Fibroblast of skin of left quadriceps (primary cell): ENCODE data around the gene PLSCR1.

Experiments used
- DNase-seq, 2 experiments: peaks; one replicate each; pipeline ENCODE4 v3.0.0-alpha.2; 2013; ENCODE audit warnings: low read depth in 2 of 2

PLSCR1 gene

DNA sequence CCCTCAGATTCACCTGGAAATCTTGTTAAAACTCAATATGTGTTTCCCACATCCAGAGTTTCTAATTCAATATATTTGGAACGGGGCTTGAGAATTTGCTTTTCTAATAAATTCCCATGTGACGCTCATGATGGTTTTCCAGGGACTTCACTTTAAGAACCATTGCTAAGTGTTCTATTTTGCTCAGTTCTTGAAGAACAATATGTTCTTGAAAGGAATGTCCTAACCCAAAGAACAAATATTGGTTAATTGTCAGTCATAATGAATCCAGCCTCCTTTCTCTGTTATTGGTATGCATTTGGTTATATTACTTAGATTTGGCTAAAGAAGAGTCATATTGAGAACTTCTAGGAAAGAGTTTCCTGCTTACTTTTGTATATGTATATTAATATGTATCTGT, 70.7 kb downstream of the PLSCR1 start:
- DNase-seq = no peak

DNA sequence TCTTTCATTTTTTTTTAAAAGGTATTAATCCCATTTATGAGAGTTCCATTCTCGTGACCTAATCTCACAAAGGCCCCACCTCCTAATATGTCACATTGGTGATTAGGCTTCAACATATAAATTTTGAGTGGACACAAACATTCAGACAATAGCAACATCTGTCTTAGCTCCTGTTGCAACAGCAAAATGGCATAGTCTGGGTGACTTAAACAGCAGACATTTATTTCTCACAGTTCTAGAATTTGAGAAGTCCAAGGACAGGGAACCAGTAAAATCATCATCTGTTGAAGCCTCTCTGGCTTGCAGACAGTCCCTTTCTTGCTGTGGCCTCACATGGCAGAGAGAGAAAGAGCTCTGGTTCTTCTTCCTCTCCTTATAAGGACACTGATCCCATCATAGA, 71.8 kb downstream of the PLSCR1 start:
- no peak for DNase-seq

DNA sequence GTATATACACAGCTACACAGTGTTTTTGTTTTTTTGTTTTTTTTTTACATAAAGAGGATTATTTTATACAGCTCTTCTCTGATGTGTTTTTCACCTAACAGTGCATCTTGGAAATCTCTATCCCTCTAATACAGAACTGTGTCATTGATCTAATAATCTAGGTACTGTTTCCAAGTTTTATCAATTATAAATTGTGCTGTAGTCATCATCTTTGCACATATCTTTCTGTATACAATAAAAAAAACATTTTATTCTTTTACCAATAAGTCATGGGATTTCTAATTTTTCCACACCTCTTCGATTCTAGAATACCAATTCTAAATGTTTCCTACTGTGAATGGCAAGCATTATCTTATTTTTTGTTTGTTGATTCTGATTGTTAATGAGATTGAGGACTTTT, 73.4 kb downstream of the PLSCR1 start:
- DNase-seq = no peak

DNA sequence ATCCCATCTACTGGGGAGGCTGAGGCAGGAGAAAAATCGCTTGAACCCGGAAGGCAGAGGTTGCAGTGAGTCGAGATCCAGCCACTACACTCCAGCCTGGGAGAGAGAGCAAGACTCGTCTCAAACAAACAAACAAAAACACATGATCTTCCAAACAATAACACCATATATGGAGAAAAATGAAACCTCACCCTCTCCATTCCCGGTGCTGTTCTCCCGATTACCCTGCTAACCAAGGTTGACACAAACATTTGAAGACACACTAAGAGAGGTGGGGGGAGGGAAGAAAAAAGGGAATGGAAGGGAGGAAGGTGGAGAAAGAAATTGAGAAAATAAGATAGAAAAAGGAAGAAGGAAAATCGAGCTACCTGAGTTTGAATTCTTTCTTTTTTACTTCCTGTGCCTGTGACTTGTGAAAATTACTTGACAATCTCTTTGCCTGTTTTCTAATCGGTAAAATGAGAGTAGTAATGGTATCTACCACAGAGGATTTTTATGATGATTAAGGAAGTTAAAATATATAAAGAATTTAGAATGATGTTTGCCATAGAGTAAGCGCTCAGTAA, 73.9 kb downstream of the PLSCR1 start:
- no peak for DNase-seq

DNA sequence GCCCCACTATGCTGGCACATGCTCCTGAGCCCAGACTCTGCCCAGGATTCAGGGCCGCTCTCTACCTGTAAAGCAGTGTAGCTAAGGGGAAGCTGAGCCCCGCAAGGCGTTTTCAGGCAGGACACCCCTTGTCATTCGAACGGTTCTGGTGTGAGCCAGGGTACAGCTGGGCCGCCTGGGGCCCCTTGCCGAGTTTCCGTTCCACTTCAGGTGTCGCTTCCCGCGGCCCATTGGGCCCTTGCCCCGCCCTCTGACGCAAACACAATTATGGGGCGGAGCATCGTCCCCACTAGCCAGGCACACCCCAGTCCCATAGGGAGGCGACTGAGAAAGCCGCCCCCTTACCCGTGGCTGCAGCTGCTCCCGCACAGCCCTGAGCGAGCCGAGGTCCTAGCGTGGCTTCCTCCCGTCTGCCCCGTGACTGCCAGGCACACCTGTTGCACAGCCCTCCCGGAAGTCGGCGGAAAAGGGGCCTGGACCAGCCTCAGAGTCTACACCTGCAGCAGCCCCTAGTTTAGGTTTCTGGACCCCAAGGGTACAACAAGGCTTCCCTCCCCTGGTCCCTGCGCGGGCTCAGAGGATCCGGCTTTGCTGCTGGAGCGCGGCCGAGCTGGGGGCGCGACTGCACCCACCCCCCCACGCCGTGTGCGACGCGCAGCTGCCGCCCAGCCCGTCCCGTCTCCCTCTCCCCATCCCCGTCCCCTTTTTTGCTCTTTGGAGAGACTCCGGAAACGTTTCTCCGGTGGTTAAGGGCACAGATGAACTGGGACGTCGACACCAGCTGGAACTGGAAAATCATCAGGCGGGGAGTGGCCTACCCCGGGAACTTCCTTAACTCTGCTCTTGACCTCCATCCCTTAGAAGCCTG, 75.0 kb downstream of the PLSCR1 start, which contains the start of gene PLSCR2:
TSS of gene PLSCR2 (minus strand) at position 412 of the 868 bp plus-strand sequence. CDS start 9,657 bp downstream, outside the sequence.
- DNase-seq = no peak

DNA sequence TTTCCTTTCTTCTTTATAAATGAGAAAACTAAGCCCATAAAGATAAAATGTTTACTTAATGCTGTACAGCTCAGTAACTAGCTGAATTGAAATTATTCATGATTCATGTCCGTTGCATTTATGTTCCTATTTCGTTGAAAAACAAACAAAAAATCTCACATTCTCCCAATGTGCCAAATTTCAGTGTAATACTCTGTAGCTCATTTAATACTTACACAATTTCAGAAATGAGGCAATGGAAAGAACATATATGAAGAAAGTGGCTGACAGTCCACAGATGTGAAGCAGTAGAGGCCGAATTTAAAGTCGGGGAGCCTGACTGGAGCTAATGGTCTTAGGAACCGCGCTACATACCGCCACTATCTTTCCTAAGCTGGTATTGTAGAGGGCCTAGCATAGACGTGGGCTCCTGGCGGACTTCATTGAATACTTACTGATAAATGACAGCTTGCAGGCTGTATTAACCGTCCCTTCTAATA, 75.7 kb downstream of the PLSCR1 start:
- DNase-seq = no peak

DNA sequence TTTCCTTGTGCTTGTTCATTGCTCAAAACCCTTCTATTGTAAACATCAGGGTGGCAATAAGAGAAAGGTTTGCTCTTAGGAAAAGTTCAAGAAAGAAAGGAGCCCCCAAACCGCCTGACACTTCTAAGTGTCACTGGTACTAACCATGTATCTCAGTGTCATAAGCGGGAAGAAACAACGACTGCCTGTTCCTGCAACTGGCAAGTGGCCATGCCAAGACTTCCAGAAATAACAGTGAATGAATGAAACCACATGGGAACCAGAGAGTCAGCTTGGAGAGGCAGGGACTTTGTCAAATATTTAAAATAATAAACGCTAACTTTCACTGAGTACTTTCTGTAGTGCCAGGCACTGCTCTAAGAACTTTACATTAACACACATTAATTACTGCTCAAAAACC, 76.2 kb downstream of the PLSCR1 start:
- DNase-seq = no peak

DNA sequence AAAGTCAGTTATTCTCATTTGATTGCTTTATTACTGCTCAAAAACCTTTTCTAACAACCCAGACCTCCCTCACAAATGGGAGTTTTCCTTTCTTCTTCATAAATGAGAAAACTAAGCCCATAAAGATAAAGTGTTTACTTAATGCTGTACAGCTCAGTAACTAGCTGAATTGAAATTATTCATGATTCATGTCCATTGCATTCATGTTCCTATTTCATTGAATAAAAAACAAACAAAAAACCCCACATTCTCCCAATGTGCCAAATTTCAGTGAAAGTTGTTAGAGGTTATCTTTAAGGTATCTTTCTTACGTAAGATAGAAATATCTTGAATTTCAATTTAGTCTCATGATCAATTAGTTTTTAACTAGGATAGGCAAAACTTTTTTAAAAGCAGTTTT, 77.8 kb downstream of the PLSCR1 start:
- DNase-seq = no peak

DNA sequence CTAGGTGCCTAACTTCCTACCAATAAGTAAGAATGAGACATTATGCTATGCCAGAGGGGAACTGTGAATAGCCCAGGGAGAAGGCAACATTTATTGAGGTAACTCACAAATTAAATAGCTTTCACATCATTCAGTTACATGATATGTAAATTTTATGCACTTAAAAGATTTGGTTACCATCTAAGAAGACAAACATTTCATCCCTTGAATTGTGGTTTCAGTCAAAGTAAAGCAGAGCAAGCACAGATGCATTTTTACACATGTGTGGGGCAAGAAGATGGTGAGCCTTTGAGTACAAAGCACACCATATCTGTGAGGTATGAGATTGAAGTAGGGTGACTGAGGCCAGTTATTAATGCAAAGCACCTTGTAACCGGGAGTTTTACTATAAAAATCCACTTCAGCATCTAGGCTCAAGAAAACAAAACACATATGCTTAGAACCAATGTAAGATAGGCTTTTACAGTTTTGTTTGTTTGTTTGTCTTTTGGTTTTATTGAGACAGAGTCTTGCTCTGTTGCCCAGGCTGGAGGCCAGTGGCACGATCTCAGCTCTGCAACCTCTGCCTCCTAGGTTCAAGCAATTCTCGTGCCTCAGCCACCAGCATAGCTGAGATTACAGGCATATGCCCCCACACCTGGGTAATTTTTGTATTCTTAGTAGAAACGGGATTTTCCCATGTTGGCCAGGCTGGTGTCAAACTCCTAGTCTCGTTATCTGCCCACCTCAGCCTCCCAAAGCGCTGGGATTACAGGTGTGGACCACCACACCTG, 78.5 kb downstream of the PLSCR1 start:
- no peak for DNase-seq
